ENCODE results near the gene ZDHHC14. TPM values are rescaled to one million over a fixed set of nuclear protein-coding genes. Genes with fewer than 3 reads are reported as not detected.

The ZDHHC14 gene
- total and polyA plus RNA-seq, 2 of the 8 experiments (the other 6 are each of a cell fraction or from before 2014, with no cell fraction given), result 2.9 to 5.3 TPM

DNA sequence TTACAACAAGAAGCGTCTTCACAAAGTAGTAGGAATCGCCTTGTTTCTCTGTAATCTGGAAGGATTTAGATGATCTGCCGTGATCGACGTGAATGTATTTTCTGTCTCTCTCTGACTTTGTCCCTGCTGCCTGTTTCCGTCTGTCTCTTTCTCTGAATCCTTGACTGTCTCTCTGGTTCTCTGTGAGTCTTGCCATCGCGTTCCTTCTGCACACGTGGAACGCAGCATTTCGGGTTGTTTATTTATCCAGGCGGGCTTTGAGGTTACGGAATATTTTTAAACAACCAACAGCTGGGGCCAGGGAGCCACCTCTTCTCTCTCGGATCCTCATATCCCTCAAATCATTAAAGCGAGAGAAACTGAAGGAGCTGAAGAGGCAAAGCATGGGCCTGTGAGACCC lies 215.9 kb downstream of the ZDHHC14 start:
- no peak overlapping the region for H2AFZ ChIP-seq (ENCODE audit: low read length)
- H3K23me2 ChIP-seq (ENCODE audit: low read depth, low read length), result no peaks in the 10 kb centered on the region
- H3K4ac ChIP-seq (replicated peaks; ENCODE audit: insufficient read length, low read depth, low read length), result no peak overlapping the region
- H2BK20ac ChIP-seq (ENCODE audit: low read length), result no peak overlapping the region
- no peaks in the 10 kb centered on the region for H3K79me2 ChIP-seq (ENCODE audit: control insufficient read depth in 1 of 2, insufficient read depth in 2 of 2, low read length in 2 of 2)
- no peak overlapping the region for H3K4me3 ChIP-seq (ENCODE audit: extremely low read depth in 1 of 4, insufficient read depth in 2 of 4, low read depth in 3 of 4, low read length in 4 of 4)
- H3K56ac ChIP-seq (replicated peaks; ENCODE audit: insufficient read length, low read depth, low read length), result no peak overlapping the region
- H3K79me1 ChIP-seq (ENCODE audit: low read depth, low read length), result no peaks in the 10 kb centered on the region
- 0 out of 2 replicates have a peak overlapping the region, but pooled peaks have one; percentile 77 for H2BK5ac ChIP-seq (ENCODE audit: low read depth, low read length)
- H2BK120ac ChIP-seq (replicated peaks; ENCODE audit: low read depth, low read length), result no peak overlapping the region
- H3K23ac ChIP-seq (ENCODE audit: insufficient read length), result no peak overlapping the region
- H3K18ac ChIP-seq (ENCODE audit: extremely low read depth, low read length), result no peak overlapping the region
- H2BK12ac ChIP-seq (ENCODE audit: low read depth, low read length), result peak overlapping the region; percentile 22; the same call in 1 of the 2 replicates
- no peak overlapping the region for H2AK5ac ChIP-seq (ENCODE audit: low read depth, low read length)
- no peaks in the 10 kb centered on the region for H4K20me1 ChIP-seq (replicated peaks in 1 of 2; ENCODE audit: control insufficient read depth in 1 of 2, insufficient read depth in 2 of 2, low read length in 2 of 2)
- FAIRE-seq (no peak), DNase-seq (ENCODE audit: low read depth in 1 of 2, low spot score in 2 of 2) (no peak)
- no peak overlapping the region for H3K14ac ChIP-seq (ENCODE audit: insufficient read length)
- no peak overlapping the region for H3K27ac ChIP-seq (ENCODE audit: low read depth, low read length)
- ChIA-PET POLR2A (ENCODE audit: partially characterized antibody) (interaction anchor here (1.5 kb wide), 1 partner anchor 10 kb away, joined by 6 read pairs; no protein-coding TSS in a partner anchor), CTCF (ENCODE audit: partially characterized antibody) (interaction anchor here (0.6 to 5.3 kb wide), 27 partner anchors 10 to 282 kb away, joined by 3 to 34 read pairs (median 4); partner anchors contain the start of gene TMEM242)
- no peaks in the 10 kb centered on the region for H3K36me3 ChIP-seq (ENCODE audit: control insufficient read depth in 2 of 4, insufficient read depth in 4 of 4, low read length in 3 of 4)
- no peak overlapping the region for H4K5ac ChIP-seq (ENCODE audit: insufficient read length, low read depth, low read length)
- no peak overlapping the region; a peak in 1 of 7 replicates for H3K9ac ChIP-seq (replicated peaks in 1 of 4; ENCODE audit: extremely low read depth in 1 of 4, low read depth in 3 of 4, low read length in 3 of 4)
- H3K27me3 ChIP-seq (replicated peaks in 1 of 4; ENCODE audit: control insufficient read depth in 3 of 4, extremely low read depth in 1 of 4, insufficient read depth in 3 of 4, low read length in 3 of 4), result no peaks in the 10 kb centered on the region
- H4K8ac ChIP-seq (ENCODE audit: extremely low read depth, insufficient read depth, low read length), result no peak overlapping the region
- WGBS, 2 experiments (ENCODE audit: extremely low coverage in 1 of 2, insufficient coverage in 1 of 2, insufficient read length in 1 of 2, insufficient replicate concordance in 2 of 2, low coverage in 1 of 2, low lambda C conversion rate in 2 of 2, missing lambda C conversion rate in 1 of 2), result 91% methylated on average over 15 of the region's 15 CpGs; no CpG with 5 or more reads in 1 of the 2 experiments
- peak overlapping the region; percentile 31; the same call in 1 of the 2 replicates for H2BK15ac ChIP-seq (ENCODE audit: low read length)
- no peak overlapping the region for H4K91ac ChIP-seq (replicated peaks; ENCODE audit: insufficient read length, low read length)
- peaks cover 0 to 2% (median 0%) of the 10 kb centered on the region in 4 experiments; a peak in 2 of 7 replicates for H3K4me1 ChIP-seq (replicated peaks in 1 of 4; ENCODE audit: control insufficient read depth in 3 of 4, insufficient read depth in 4 of 4, low read length in 3 of 4)
- peaks cover 0 to under 1% of the 10 kb centered on the region in 2 experiments; a peak in 1 of 4 replicates for H3K9me3 ChIP-seq (ENCODE audit: insufficient read depth in 2 of 2, low read depth in 1 of 2, low read length in 1 of 2)
- H3K4me2 ChIP-seq (ENCODE audit: insufficient read depth in 1 of 2, low read depth in 2 of 2, low read length in 2 of 2), result no peak overlapping the region
- TF ChIP-seq, protein P1, sequence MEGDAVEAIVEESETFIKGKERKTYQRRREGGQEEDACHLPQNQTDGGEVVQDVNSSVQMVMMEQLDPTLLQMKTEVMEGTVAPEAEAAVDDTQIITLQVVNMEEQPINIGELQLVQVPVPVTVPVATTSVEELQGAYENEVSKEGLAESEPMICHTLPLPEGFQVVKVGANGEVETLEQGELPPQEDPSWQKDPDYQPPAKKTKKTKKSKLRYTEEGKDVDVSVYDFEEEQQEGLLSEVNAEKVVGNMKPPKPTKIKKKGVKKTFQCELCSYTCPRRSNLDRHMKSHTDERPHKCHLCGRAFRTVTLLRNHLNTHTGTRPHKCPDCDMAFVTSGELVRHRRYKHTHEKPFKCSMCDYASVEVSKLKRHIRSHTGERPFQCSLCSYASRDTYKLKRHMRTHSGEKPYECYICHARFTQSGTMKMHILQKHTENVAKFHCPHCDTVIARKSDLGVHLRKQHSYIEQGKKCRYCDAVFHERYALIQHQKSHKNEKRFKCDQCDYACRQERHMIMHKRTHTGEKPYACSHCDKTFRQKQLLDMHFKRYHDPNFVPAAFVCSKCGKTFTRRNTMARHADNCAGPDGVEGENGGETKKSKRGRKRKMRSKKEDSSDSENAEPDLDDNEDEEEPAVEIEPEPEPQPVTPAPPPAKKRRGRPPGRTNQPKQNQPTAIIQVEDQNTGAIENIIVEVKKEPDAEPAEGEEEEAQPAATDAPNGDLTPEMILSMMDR (IDR thresholded peaks at IDR 0.05; ENCODE audit: control extremely low read depth in 1 of 3, insufficient read depth in 1 of 3, low read depth in 1 of 3, low read length in 3 of 3), result no peak
- TF ChIP-seq GABPA (IDR thresholded peaks at IDR 0.05; ENCODE audit: borderline replicate concordance, insufficient read depth, low read length) (no peak), CBX5 (IDR thresholded peaks at IDR 0.05; ENCODE audit: low read depth, low read length) (no peak), JUN (IDR thresholded peaks at IDR 0.05; ENCODE audit: low read depth, low read length) (no peak), BACH1 (IDR thresholded peaks at IDR 0.05; ENCODE audit: low read length) (no peak), CREB1 (IDR thresholded peaks at IDR 0.05) (no peak), TBP (IDR thresholded peaks at IDR 0.05; ENCODE audit: low read depth, low read length) (no peak), RBBP5 (IDR thresholded peaks at IDR 0.05; ENCODE audit: borderline replicate concordance, low read depth, low read length) (no peak), SP4 (IDR thresholded peaks at IDR 0.05; ENCODE audit: low read length) (no peak), SRF (IDR thresholded peaks at IDR 0.05; ENCODE audit: low read depth, low read length) (no peak), RXRA (IDR thresholded peaks at IDR 0.05; ENCODE audit: insufficient read depth, low read depth, low read length) (no peak)
